ENCODE data around the gene FANCG.
A peak's percentile ranks its signal among the peaks of the same experiment; 100 is the strongest.

The FANCG gene

DNA sequence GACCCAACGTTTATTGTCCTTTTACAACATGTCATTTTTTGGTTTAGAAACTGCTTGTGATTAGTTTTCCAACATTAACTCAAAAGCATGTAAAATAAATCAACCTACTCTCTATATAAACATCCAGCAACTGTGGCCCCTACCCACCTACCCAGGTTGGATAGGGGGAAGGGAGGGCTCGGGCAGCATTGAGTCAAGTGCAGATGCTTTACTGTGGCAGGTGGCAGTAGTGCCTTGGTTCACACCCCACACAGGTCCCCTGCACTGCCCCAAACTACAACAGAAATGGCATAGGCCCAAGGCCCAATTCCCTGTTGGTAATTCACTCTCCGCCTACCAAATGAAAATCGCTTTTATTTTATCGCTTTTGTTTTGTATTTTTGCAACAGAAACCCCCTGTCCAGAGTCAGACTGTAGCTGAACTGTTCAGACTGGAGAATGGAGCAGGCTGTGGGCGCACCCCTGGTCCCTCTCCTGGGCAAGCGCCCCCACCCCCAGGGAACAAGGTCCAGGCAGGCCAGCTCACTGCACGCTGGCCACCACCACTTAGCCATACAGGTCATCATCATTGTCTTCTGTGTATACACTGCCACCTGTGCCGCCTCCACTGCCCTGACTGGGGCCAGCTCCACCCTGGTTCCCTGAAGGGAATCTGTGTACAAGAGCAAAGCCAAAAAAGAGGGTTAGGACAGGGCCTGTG, 23.0 kb downstream of the FANCG start:
- no peak for TF ChIP-seq CTCF (IDR thresholded peaks at IDR 0.05; ENCODE audit: extremely low read depth, missing control alignments)

DNA sequence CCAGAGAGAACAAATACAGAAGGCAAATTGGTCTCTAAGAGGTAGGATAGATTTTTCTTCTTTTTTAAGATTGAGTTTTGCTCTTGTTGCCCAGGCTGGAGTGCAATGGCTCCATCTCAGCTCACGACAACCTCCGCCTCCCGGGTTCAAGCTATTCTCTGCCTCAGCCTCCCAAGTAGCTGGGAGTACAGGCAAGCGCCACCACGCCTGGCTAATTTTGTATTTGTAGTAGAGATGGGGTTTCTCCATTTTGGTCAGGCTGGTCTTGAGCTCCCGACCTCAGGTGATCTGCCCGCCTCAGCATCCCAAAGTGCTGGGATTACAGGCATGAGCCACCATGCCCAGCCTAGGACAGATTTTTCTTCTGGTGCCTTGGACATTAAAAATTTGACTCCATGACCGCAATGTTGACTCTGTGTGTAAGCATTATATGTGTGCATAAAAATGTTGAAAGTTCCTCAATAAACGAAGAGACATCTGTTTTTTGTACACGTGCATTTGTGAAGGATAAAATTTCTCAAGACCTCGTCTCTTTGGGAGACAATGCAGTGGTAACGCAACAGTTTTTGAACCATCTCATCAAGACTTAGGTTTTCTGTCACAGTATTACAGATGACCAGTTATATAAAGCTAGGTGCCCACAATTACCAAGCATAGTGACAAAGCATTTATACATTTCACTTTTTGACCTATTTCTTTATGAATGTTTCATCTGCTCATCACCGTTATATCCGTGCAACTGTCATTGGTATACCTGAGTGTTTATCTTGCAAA, 24.7 kb downstream of the FANCG start:
- DNase-seq (ENCODE audit: low spot score), result no peak

More for the DNA sequence above, 23.0 kb downstream of the FANCG start:
- no peak for DNase-seq (ENCODE audit: low spot score)

DNA sequence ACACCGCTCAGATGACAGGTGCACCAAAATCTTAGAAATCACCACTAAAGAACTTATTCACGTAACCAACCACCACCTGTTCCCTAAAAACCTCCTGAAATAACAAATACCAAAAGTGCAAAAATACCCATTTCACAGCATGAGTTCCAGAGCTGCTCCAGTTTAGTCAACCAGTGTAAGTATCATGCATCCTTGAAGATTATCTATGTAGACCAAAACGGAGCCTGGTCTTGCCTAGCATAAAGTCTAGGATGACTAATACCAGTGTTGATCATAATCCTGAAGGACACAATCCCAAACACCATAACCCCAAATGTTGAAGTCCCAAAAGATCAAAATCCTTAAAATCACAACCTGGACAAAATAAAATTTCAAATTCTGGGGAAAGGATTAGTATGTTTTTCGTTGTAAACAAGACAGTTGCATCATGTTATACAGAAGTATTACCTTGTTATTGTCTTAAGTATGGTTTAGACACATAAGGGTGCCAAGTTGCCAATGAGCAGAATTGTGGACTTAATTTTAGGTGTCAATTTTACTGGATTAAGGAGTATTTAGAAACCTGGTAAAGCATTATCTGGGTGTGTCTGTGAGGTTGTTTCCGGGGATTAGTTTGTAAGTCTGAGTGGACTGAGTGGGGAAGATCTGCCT, 25.4 kb downstream of the FANCG start:
- no peak for DNase-seq (ENCODE audit: low spot score)
- no peak for TF ChIP-seq CTCF (IDR thresholded peaks at IDR 0.05; ENCODE audit: extremely low read depth, missing control alignments)

More for the DNA sequence above, 24.7 kb downstream of the FANCG start:
- TF ChIP-seq CTCF (IDR thresholded peaks at IDR 0.05; ENCODE audit: extremely low read depth, missing control alignments), result no peak

- peak; percentile 61 for DNase-seq (ENCODE audit: low spot score)
- TF ChIP-seq CTCF (IDR thresholded peaks at IDR 0.05; ENCODE audit: extremely low read depth, missing control alignments), result peak; percentile 52
These were observed 28.4 kb downstream of the FANCG start for GRCh38 chr9:35051069-35051967.

DNA sequence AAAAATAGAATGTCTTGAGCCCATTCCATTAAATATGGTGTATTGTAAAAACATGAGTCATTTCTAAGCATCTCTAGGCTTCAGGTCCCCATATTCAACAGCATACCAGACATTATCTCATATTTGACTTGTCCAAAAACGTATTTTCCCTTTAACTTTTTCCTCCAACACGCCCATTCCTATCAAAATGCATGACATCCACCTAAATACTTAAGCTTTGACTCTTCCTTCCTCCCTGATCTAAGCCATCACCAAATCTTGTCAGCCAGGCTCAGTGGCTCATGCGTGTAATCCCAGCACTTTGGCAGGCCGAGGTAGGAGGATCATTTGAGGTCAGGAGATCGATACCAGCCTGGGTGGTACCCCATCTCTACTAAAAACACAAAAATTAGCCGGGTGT, 31.2 kb downstream of the FANCG start:
- no peak for TF ChIP-seq CTCF (IDR thresholded peaks at IDR 0.05; ENCODE audit: extremely low read depth, missing control alignments)
- DNase-seq (ENCODE audit: low spot score), result no peak

DNA sequence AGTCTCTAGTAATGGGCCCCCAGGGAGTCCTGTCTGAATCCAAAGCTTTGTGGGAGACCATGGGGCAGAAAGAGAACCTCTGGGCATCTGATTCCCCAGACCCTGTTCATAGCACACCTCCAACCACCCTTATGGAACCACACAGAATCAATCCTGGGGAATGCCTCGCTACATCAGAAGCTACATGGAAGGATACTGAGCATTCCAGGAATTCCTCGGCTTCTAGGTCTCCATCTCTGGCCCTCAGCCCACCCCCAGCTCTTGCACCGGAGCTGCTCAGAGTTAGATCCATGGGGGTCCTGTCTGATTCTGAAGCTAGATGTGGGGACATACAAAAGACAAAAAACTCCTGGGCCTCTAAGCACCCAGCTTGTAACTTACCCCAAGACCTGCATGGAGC, 35.7 kb downstream of the FANCG start:
- no peak for DNase-seq (ENCODE audit: low spot score)
- TF ChIP-seq CTCF (IDR thresholded peaks at IDR 0.05; ENCODE audit: extremely low read depth, missing control alignments), result no peak
